ENCODE data around the gene BMAL1. TPM values are rescaled to one million over a fixed set of nuclear protein-coding genes. Genes with fewer than 3 reads are reported as not detected.
"Not testable (repeated sequence)": the region's sequence is repeated elsewhere in the genome, so short reads cannot be mapped to it uniquely, and the experiment has no call there.

Gene BMAL1
- total RNA-seq, 1 donor from 2014 or later, result 11.6 TPM

- peak; percentile 70 for DNase-seq
Measured at GRCh38 chr11:13384908-13385640, 107.5 kb downstream of the BMAL1 start.

GRCh38 chr11:13386567-13386966 lies 109.0 kb downstream of the BMAL1 start:
- DNase-seq, result no peak

GRCh38 chr11:13388741-13389140 lies 111.2 kb downstream of the BMAL1 start:
- no peak for DNase-seq

GRCh38 chr11:13391217-13391616 lies 113.6 kb downstream of the BMAL1 start:
- no peak for DNase-seq

DNA sequence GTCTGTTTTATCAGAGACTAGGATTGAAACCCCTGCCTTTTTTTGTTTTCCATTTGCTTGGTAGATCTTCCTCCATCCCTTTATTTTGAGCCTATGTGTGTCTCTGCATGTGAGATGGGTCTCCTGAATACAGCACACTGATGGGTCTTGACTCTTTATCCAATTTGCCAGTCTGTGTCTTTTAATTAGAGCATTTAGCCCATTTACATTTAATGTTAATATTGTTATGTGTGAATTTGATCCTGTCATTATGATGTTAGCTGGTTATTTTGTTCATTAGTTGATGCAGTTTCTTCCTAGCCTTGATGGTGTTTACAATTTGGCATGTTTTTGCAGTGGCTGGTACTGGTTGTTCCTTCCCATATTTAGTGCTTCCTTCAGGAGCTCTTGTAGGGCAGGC lies 120.7 kb downstream of the BMAL1 start:
- not testable (repeated sequence) for DNase-seq

- no peak for DNase-seq
Measured at GRCh38 chr11:13405220-13405619, 127.6 kb downstream of the BMAL1 start.

DNA sequence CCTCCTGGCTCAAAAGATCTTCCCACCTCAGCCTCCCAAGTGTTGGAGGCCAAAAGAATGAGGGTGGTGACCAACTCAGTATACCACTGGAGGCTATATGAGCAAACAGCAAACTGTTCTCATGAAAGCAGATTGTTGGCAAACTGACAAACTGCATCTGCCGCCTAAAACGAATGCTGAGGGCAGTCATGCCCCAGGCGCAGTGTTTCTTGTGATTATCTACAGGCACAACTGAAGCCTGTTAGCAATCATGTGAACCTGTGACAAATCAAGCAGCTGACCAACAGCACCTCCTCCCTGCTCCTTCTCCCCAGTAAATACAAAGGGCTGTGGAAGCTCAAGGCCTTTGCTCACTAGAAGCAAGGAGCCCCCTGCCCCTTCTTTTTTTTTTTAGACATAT lies 137.6 kb downstream of the BMAL1 start:
- no peak for DNase-seq

DNA sequence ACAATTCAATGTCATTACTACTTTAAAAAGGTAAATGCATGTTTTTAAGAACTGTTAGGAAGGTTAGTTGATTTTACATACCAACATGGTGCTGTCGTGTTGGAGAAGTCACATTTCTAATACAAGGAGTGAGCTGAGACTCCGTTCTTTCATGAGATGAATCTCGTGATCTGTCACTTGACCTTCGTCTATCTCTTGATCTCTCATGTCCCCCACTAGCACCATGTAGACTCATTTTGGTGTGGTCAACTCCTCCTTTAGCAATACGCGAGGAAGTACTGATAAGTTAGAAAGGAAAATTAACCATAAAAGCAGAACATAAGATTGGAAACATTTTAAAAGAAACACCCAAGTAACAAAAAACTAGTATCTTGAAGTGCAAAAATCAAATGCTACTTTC lies 144.0 kb downstream of the BMAL1 start:
- DNase-seq, result no peak

GRCh38 chr11:13423372-13423771 lies 145.8 kb downstream of the BMAL1 start:
- DNase-seq, result no peak

GRCh38 chr11:13427440-13427839 lies 149.8 kb downstream of the BMAL1 start:
- DNase-seq, result no peak

DNA sequence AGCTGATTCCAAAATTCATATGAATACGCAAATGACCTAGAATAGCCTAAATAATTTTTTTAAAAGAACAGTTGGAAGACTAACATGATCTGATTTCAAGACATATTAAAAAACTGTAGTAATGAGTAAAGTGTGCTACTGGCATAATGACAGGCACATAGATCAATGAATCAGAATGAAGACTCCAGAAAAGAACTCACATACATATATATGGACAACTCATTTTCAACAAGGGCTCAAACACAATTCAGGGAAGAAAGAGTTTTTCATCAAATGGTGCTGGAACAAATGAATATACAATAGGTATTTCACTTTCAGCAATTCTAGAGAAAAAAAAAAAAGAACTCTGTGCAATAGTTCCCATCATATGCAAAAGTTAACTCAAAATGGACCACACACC lies 151.7 kb downstream of the BMAL1 start:
- DNase-seq, result no peak

GRCh38 chr11:13429836-13430235 lies 152.2 kb downstream of the BMAL1 start:
- DNase-seq, result no peak

DNA sequence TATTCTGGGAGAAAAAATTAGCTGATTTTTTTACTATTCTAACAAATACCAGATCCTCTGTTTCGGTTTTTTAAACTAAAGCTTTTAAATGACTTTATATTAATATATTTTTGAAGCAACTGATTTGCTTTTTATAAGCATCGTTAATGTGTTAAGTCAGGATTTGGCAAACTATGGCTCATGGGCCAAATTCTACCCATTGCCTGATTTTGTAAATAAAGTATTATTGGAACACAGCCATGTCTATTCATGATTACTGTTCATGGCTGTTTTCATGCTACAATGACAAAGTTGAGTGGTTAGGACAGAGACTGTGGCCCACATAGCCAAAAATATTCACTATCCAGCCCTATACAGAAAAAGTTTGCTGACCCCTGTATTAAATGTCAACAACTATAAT lies 155.8 kb downstream of the BMAL1 start:
- DNase-seq, result no peak

DNA sequence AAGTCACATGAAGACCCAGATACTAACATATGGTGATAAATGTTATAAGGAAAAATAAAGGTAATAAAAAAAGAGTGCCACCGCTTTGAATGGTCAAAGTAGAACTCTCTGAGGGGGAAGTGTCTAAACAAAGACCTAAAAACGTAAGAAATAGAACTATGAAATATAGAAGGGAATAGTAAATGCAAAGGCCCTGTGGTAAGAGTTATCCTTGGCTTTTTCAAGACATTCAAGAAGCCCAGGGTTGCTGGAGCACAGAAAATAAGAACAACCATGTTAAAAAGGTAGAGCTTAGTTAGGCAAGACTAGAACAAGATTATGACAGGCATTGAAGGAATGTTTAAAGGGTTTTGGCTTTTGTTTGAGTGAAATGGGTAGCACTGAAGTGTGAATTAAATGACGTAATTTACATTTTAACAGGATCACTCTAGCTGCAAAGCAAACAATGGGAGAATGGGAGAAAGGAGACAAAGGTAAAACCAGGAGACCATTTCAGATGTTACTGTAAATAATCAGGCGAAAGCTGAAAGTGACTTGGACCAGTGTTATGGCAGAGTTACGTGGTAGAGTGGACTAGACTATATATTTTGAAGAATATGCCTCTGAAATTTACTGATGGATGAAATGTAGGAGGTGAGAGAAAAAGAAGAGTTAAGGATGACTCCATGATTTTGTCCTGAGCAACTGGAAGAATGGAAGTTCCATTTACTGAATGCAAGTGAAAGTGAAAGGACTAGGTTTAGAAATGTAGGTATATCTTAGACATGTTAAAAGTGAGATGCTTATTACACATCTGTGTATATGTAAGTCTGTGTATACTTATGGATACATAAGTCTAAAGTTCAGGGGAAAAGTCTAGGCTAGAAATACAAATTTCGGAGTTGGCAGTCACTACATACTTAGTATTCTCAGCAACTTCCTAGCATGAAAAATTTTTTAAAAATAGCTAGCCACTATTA lies 156.9 kb downstream of the BMAL1 start:
- no peak for DNase-seq

- not testable (repeated sequence) for DNase-seq
Measured at GRCh38 chr11:13436836-13437235, 159.2 kb downstream of the BMAL1 start.

Other genes with a start within 250 kb of the BMAL1 start
- gene BTBD10, start 185.4 kb downstream of the BMAL1 start, total RNA-seq, result 133 and 140 TPM in 2 replicates
- not detected in 2 replicates for gene PTH, start 218.2 kb downstream of the BMAL1 start, total RNA-seq